Measurements from ENCODE around the gene ZP3.
"Not testable (repeated sequence)": the region's sequence is repeated elsewhere in the genome, so short reads cannot be mapped to it uniquely, and the experiment has no call there.

ZP3 gene

GRCh38 chr7:76407718-76408117 lies 17.0 kb upstream of the ZP3 start:
- DNase-seq = no peak

GRCh38 chr7:76408121-76408560 lies 16.6 kb upstream of the ZP3 start:
- no peak for DNase-seq

GRCh38 chr7:76409537-76409936 lies 15.2 kb upstream of the ZP3 start, which contains the start of gene SSC4D:
Gene SSC4D (minus strand): TSS chr7:76409697. CDS start chr7:76404439, 5,258 bp downstream.
- DNase-seq = no peak

- no peak for DNase-seq
These were observed 13.1 kb upstream of the ZP3 start for GRCh38 chr7:76411626-76412025.

GRCh38 chr7:76412249-76412648 lies 12.5 kb upstream of the ZP3 start:
- no peak for DNase-seq

GRCh38 chr7:76417654-76418310 lies 7.0 kb upstream of the ZP3 start:
- DNase-seq = not testable (repeated sequence)

- not testable (repeated sequence) for DNase-seq
These were observed 3.7 kb upstream of the ZP3 start for GRCh38 chr7:76421097-76421496.

- DNase-seq = no peak
These were observed 911 bp upstream of the ZP3 start for GRCh38 chr7:76423666-76424412.

GRCh38 chr7:76425156-76425555 lies 406 bp downstream of the ZP3 start:
- DNase-seq = no peak

- not testable (repeated sequence) for DNase-seq
These were observed 808 bp downstream of the ZP3 start for GRCh38 chr7:76425558-76425957.

GRCh38 chr7:76426246-76426645 lies 1.5 kb downstream of the ZP3 start:
- no peak for DNase-seq

- DNase-seq = no peak
These were observed 2.9 kb downstream of the ZP3 start for GRCh38 chr7:76427635-76428034.

GRCh38 chr7:76428149-76428823 lies 3.5 kb downstream of the ZP3 start:
- DNase-seq = no peak

GRCh38 chr7:76428868-76429805 lies 4.4 kb downstream of the ZP3 start:
- DNase-seq = no peak

- no peak for DNase-seq
These were observed 5.5 kb downstream of the ZP3 start for GRCh38 chr7:76430211-76430610.

GRCh38 chr7:76430836-76431235 lies 6.1 kb downstream of the ZP3 start:
- DNase-seq = no peak

GRCh38 chr7:76437873-76438272 lies 13.1 kb downstream of the ZP3 start:
- peak; percentile 65 for DNase-seq

GRCh38 chr7:76439120-76439888 lies 14.6 kb downstream of the ZP3 start:
- not testable (repeated sequence) for DNase-seq

- not testable (repeated sequence) for DNase-seq
These were observed 15.7 kb downstream of the ZP3 start for GRCh38 chr7:76440404-76440803.

GRCh38 chr7:76441792-76442191 lies 17.0 kb downstream of the ZP3 start:
- not testable (repeated sequence) for DNase-seq

- not testable (repeated sequence) for DNase-seq
These were observed 18.1 kb downstream of the ZP3 start for GRCh38 chr7:76442664-76443446.

All from CD4-positive, alpha-beta T cell treated with Interleukin-21 for 1 hour (primary cell).